ENCODE data around the gene PDZK1.
"Not testable (repeated sequence)": the region's sequence is repeated elsewhere in the genome, so short reads cannot be mapped to it uniquely, and the experiment has no call there.

The PDZK1 gene

DNA sequence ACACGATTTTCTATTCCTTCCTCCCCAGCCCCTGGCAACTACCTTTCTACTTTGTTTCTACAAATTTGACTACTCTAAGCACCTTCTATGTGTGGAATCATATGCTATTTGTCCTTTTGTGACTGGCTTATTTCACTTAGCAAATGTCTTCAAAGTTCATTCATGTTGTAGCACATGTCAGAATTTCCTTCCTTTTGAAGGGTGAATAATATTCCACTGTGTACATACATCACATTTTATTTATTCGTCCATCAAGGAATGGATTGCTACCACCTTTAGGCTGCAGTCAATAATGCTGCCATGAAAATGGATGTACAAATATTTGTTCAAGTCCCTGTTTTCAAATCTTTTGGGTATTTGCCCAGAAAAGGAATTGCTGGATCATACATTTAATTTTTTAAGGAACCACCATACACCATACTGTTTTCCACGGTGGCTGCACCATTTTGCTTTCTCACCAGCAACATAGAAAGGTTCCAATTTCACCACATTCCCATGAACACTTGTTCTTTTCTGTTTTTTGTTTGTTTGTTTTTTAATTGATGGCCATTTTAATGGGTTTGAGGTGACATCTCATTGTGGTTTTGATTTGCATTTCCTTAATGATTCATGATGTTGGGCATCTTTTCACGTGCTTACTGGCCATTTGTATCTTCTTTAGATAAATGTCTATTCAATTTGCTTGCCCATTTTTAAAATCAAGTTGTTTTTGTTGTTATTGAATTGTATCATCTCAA lies 3.3 kb upstream of the PDZK1 start:
- no peak for DNase-seq

DNA sequence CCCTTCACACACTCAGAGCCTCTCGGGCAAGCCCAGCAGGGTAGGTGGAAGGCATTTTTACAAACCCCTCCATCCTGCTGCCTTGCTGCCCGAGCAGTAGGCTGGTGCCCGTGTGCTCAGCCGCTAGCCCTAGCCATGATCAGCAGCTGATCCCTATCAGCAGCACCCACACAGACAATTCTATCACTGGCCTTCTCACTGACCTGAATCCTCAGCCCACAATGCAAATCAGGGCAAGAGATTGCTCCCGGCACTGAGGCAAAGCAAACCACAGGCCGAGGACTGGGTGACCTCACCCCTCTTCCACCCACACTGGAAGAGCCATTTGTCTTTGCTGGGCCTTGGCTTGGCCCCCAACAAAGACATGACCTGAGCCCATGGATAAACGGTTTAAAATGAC lies 895 bp upstream of the PDZK1 start:
- DNase-seq = no peak

DNA sequence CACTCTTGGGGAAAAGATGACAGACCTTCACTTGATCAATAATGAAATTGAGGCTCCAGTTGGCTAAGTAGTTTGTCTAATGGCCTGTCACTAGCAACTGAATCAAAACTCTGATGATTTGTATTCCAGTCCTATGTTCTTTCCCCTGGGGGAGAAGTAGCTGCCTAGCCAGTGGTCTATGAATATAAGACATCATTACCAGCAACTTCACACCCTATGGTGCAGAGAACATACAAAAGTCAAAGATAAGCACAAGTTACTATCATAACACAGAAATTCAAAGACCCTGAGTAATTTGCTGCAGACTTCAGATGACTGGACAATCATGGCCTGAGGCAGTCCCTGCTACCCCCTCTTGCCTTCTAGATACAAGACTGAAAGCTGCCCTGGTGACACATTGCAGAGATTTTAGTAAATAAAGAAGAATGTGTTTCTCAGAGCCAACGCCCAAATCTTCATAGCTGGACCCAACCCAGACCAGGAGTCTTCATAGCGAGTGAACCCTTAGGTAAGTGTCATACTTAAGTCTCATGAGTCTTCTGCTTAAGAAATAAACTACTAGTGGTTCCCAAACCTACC lies 993 bp downstream of the PDZK1 start:
- DNase-seq = no peak

DNA sequence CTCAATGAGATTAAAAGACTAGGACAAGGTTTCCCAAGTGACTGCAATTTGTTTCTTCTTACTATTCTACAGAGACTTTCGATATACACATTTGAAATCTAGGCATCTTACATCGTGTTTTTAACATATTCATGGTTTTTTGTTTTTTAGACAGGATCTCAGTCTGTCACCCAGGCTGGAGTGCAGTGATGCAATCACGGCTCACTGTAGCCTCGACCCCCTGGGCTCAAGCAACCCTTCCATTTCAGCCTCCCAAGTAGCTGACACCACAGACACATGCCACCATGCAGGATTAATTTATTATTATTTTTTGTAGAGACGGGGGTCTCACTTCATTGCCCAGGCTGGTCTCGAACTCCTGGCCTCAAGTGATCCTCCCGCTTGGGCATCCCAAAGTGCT lies 1.5 kb downstream of the PDZK1 start:
- DNase-seq = no peak

DNA sequence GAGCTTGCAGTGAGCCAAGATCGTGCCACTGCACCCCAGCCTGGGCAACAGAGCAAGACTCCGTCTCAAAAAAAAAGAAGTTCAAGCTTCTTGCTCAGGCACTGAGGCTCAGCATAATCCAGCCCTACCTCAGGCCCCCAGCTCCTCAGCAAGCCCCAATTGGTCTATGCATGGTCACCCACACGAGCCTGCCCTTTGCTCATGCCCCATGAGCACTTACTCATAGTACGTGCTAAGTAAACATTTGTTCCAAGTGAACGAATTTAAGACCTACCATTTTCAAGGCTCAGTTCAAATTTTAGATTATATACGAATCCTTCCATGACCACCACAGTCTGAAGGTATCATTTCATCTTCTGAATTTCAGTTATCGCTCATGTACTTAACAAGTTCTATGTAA lies 4.3 kb downstream of the PDZK1 start:
- DNase-seq = no peak

DNA sequence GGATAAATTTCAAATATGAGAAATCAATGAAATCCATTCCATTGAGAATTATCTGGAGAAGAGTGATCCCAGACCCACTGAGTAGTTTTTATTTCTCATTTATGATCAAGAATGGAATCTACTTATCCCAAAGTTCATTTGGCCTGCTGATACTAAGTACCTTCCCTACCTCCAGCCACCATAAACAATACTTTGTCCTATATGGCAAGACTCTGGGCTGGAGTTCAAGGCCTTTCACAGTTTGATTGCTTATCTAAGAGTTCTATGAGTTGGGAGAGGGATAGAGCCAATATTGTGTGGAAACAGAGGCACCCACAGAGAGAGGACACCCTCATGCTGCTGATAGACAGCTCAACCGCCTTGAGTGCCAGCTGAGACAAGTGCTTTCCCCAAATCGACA lies 5.1 kb downstream of the PDZK1 start:
- no peak for DNase-seq

DNA sequence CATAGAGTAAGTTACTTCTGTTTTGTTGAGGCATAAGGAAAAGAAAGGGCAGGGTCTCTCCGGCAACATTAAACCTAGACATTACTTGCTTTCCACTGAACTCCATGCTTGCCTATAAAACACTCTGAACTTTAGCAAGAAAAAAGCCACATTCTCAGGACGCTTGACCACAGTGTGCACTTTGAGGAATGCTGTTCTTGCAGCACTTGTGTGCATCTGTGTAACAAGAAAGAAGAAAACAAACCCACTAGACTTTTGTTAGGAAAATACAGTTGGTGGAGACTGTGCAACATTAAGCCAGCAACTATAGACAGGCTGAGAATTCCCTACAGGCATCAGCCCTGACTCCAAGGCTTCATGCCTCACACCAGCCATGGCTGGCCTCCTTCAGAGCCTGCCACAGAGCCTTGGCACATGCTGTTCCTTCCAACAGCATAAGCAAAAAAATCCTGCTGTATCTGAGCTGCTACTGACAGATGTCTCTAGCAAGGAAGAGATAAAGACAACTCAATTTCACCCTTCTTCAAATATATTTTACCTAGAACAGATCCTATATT lies 5.8 kb downstream of the PDZK1 start:
- DNase-seq = no peak

DNA sequence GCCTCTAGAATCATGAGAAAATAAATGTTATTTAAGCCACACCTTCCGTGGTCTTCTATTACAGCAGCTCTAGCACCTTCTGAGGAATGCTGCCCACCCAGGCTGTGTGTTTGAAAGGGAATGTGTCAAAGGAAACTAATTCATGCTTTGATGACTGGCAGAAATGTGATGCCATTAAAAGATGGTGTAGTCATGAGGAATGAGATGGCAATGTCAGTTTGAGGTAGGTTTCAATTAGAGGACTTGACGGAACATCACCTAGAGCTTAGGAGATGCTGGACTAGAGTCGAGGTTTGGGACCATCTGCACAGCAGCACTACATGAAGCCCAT lies 10.6 kb downstream of the PDZK1 start:
- no peak for DNase-seq

DNA sequence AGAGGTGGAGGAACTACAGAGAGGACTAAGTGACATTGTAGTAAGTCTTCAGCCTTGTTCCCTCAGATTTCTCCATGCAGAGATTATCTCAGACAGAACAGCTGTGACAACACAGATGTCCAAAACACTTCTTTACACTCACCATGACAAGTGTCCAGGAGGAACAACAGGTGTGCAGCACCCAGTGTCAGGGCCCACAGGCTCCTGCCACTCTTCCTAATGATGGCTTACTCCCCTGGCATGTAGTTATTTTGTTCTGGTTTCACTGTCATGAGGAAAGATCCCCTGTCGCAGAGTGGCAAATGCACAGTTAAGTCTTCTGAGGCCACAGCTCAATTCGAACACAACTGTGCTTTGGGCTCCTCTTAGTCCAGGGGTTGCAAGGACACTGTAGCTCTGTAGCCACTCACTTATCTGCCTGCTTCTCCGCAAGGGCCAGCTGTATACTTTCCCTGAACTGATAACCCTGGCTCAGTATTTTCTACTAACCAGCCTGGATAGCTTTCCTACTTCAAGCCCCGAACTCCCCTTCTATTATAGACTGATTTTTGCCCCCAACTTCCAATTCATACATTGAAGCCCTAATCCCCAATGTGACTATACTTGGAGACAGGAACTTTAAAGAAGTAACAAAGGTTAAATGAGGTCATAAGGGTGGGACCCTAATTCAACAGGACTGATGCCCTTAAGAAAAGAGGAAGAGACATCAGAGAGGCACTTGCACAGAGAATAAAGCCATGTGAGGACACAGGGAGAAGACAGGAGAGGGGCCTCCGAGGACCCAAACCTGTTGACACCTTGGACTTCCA lies 11.1 kb downstream of the PDZK1 start:
- DNase-seq = no peak

DNA sequence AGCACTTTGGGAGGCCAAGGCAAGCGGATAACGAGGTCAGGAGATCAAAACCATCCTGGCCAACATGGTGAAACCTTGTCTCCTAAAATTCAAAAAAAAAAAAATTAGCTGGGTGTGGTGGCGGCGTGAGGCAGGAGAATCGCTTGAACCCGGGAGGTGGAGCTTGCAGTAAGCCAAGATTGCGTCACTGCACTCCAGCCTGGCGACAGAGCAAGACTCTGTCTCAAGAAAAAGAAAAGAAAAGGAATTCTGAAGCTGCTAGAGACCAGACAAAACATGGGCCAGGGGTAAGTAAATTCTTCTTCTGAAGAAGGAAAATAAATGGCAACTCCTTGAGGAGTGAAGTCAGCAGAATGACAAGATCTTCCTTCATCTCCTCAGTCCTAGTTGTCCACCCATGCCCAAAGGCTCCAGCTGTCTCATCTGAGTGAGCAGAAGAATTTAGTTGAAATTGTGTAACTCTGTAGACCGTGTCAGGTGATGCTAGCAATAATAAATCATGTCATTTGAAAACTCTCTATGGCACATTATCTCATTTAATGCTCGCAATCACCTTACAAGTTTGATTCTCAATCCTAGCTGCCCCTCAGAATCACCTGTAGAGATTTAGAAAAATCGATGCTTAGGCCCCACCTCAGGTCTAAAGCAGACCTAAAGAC lies 14.3 kb downstream of the PDZK1 start:
- DNase-seq = no peak

DNA sequence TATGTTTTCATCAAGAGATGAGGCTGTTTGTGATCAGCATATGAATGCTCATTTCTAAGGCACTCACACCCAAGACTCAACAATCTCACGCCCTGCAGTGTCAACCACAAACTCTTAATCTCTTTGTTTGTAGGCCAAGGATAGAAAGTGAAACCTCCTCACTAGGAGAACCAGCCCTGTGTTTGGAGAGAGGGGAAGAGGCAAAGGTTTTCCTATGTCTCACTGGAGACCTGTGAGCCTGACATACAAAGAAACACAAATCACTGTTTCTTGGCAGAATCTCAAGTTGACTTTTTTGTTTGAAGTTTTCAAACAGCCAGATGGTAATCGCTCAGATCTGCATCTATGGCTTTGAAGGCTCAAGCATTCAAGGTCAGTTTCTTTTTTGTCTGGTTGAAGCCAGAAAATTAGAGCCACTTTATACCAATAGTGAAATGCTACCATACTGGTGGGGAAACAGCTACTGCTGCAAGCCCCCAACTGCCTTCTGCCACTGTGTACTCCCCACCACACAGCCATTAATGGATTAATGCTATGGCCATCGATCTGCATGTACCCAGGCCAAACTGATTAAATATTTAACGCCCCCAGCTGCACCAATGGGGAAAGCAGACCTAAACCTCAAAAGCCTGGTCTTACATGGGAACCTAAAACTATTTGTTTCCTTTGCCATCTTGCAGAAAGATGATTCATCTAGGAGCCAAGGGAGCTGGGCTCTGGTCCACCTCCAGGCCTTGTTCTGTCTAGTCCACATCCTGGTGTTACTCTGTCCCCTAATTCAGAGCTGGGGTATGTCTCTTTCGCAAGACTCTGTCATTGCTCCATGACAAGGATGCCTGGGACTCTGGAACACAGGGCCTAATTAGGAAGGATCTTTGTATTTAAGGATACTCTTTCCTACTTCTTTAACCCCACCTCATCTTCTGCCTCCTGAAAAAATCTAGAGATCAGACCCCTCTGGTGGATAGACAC lies 16.3 kb downstream of the PDZK1 start:
- DNase-seq = no peak

DNA sequence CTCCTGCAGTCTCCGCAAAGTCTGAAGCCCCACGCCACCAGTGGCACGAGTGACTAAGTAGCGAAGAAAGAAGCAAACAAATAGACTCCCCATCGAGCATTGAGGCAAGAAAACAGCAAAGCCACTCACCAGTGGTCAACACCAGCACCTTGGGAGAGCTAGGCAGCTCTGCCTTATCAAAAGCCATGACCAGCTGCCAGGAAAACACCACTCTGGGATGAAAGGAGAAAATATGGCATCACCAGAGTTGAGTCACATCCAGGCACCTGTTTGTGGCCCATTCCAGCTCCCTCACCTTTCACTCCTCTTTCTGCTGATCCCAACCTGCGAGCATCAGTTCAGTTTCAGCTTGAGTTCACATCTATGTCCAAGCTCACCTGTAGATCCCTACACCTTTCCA lies 17.2 kb downstream of the PDZK1 start:
- no peak for DNase-seq

DNA sequence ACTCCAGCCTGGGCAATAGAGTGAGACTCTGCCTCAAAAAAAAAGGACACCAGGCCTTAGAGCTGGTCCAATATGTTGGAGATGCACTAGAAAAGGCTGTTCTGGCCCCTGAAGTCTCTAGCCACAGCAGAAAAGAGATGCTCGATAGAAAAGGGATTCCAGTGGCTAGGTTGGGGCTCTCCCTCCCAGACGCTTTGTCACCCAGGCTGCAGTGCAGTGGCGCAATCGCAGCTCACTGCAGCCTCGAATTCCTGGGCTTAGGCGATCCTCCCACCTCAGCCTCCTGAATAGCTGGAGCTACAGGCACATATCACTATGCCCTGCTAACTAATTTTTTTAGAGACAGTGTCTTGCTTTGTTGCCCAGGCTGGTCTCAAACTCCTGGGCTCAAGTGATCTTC lies 18.2 kb downstream of the PDZK1 start:
- no peak for DNase-seq

DNA sequence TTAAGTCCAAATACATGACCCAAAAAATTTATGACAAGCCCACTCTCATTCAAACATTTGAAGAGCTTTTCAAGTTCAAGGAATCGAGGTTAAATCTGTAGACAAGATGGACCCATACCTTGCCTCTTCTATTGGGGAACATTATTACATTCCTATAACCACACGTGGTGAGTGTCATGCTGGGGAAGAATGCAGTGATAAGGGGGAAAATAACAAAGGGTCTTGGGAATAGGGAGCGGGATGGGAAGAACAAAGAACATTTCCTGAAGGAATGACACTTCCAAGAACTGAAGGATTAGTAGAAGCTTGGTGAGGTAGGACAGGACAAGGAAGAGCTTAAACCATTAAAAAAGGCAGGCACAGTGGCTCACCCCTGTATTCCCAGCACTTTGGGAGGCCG lies 18.8 kb downstream of the PDZK1 start:
- DNase-seq = no peak

DNA sequence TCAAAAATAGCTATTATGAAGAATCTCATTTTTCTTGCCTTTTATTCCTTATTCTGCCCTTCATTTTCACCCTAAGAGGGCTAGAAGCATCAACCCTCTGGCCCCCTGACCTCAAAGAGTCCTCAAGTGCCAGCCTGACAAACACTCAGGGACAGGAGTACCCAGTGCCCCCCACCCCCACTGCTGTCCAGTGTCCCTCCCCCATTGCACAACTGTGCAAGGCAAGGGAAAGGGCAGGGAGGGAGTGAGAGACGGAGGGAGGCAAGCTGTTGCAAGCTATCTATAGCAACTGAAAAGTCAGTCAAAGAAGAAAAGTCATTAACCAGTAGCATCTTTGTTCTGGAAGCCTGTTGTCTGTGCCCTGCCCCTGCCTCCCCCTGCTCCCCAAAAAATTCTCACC lies 21.1 kb downstream of the PDZK1 start:
- DNase-seq = not testable (repeated sequence)

DNA sequence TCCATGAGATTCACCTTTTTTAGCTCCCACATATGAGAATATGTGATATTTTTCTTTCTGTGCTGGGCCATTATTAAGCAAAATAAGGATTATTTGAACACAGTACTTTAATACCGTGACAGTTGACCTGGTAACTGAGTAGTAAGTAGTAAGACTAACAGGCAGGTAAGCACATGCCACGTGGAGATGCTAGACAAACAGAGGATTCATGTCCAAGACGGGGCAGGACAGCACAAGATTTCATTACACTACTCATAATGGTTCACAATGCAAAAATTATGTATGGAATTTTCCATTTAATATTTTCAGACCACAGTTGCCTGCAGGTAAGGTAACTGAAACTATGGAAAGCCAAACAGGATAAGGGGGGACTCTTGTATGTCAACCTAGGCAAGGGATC lies 22.3 kb downstream of the PDZK1 start:
- not testable (repeated sequence) for DNase-seq

DNA sequence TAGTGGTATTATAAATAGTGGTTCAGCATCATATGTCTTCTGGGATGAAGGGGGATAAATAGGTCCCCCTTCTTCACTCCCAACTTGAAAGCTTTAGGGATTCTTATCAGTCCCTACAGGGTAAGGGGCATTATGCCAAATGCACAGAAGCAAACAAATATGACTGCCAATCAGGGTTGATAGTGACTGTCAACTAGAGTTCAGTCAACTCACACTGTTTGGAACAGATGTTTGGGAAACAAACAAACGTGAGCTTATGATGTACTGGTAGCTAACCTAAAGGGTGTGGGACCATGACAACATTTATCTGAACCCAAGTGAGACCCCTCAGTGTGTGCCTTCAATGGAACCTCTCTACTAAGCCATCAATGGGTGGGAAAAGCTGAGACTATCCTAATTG lies 34.0 kb downstream of the PDZK1 start:
- DNase-seq = not testable (repeated sequence)

DNA sequence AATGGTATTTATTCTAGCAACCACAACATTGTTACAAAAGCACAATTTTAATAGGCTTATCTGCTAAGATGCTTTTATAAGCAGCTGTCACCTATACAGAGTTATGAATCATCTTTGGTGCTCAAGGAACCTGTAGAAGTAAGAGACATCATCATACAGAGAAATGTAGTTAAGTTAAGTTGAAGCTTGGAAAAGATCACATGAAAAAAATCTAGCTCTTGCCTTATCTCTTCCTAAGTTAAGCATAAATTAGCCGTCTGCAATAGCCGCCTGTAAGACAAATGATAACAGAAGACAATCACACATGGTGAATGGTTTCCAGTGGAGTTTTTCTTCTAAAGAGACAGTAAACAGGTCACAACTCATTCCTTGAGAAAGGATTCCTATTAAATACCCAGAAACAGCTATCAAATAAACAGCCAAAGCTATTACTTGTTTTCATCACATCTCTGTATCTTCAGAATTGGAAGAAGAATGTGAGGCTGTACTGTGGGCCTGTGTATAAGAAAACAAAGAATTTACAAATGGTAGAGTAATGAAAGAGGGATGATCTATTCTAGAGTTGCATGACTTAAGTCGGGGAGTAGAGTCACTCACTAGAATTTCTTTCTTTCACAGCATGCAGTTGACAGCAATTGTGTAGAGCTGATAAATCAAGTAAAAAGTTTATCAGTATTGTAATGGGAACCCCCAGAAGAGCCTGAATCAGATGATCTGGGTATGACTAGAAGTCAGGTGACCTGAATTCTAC lies 36.0 kb downstream of the PDZK1 start:
- not testable (repeated sequence) for DNase-seq

DNA sequence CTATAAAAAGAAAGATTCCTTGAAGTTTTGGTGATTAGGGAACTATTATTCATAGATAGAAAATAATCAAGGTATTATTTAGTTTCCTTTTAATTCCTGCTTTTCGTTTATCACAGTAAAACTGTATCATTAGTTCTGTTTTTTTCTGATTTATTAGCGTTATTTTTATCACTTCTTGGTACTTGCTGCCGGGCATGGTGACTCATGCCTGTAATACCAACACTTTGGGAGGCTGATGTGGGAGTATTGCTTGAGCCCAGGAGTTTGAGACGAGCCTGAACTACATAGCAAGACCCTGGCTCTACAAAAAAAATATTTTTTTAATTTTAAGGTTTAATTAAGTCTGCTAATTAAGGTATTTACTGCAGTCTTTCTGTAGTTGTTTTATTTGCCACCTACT lies 42.2 kb downstream of the PDZK1 start:
- DNase-seq = not testable (repeated sequence)

DNA sequence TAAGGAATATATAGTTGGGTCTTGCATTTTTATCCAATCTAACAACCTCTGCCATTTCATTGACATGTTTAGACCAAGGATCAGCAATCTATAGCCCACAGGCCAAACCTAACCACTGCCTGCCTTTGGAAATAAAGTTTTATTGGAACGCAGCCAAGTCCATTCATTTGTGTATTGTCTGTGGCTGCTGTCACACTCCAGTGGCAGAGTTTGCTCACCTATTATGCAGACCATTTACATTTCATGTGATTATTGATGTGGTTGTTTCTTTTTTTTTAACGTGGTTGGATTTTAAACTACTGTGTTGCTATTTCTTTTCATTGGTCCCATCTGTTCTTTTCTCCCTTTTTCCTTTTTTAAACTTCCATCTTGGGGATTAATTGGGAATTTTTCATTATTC lies 44.7 kb downstream of the PDZK1 start:
- DNase-seq = not testable (repeated sequence)

DNA sequence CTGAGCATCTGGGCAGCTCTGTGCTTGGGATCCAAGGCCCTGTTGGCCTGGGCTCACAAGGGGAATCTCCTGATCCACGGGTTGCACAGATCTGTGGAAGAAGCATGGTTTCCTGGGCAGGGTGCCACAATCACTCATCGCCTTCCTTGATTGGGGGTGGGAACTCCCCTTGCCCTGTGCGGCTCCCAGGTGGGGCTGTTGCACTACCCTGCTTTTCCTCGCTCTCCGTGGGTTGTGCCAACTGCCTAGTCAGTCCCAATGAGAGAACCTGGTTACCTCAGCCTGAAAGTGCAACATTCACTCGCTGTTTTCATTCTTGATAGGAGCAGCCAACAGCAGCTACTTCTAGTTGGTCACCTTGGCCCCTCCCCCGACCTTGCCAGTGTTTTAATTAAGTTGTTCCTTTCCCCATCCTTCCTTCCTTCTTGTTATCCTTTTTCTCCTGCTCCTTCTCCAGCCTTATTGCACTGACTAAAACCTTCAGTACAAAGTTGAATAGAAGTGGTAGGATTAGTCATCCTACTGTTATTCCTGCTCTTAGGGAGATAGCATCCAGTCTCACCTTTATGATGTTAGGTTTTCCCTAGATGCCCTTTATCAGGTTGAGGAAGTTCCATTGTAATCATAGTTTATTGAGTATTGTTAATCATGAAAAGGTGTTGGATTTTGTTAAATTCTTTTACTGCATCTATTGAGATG lies 50.8 kb downstream of the PDZK1 start:
- not testable (repeated sequence) for DNase-seq

Measured in hippocampal formation (tissue), 2 donors.